Smooth muscle cell (in vitro differentiated cells): Measurements from ENCODE around the gene PDE8B. TPM values are rescaled to one million over a fixed set of nuclear protein-coding genes. Genes with fewer than 3 reads are reported as not detected.

ENCODE experiments used
- DNase-seq: peaks from one replicate; lab custom pipeline; 2025; ENCODE audit not compliant: unreplicated experiment; lab: John Stamatoyannopoulos, UW
- H2AFZ ChIP-seq: fragments of 200-600 bp; sonication (generic); 2 replicates; pipeline ENCODE4 v1.6.0; 2016; ENCODE audit warnings: antibody characterized with exemption, low read depth, mild to moderate bottlenecking
- H3F3A ChIP-seq: fragments of 200-600 bp; sonication (generic); 2 replicates; pipeline ENCODE4 v1.6.0; 2017; ENCODE audit warnings: antibody characterized with exemption, low read depth
- H3K27ac ChIP-seq: fragments of 200-600 bp; sonication (generic); 2 replicates; pipeline ENCODE4 v1.5.1; 2016; ENCODE audit warnings: low read depth, mild to moderate bottlenecking
- H3K27me3 ChIP-seq: fragments of 200-600 bp; sonication (generic); 2 replicates; pipeline ENCODE4 v1.6.1; 2016; ENCODE audit warnings: low read depth, mild to moderate bottlenecking
- H3K36me3 ChIP-seq: fragments of 200-600 bp; sonication (generic); 2 replicates; pipeline ENCODE4 v1.5.1; 2016; ENCODE audit warnings: low read depth
- H3K4me1 ChIP-seq: fragments of 200-600 bp; sonication (generic); 2 replicates; pipeline ENCODE4 v1.5.1; 2016; ENCODE audit warnings: low read depth
- H3K4me2 ChIP-seq: fragments of 200-600 bp; sonication (generic); 2 replicates; pipeline ENCODE4 v1.6.0; 2016; ENCODE audit warnings: mild to moderate bottlenecking
- H3K4me3 ChIP-seq: fragments of 200-600 bp; sonication (generic); 2 replicates; pipeline ENCODE4 v1.5.1; 2016; ENCODE audit warnings: mild to moderate bottlenecking
- H3K79me2 ChIP-seq: fragments of 200-600 bp; sonication (generic); 2 replicates; pipeline ENCODE4 v1.6.0; 2016; ENCODE audit warnings: low read depth, mild to moderate bottlenecking
- H3K9ac ChIP-seq: fragments of 200-600 bp; sonication (generic); 2 replicates; pipeline ENCODE4 v1.6.0; 2016; ENCODE audit warnings: low read depth
- H3K9me3 ChIP-seq: fragments of 200-600 bp; sonication (generic); replicated peaks from 2 replicates; pipeline ENCODE4 v1.5.1; 2016; ENCODE audit warnings: low read depth
- H4K20me1 ChIP-seq: fragments of 200-600 bp; sonication (generic); 2 replicates; pipeline ENCODE4 v1.6.0; 2016; ENCODE audit warnings: low read depth
- WGBS: methylation state at CpG from one replicate; pipeline ENCODE4 v1.1.7; 2016; ENCODE audit warnings: low lambda C conversion rate; 5-methylcytosine and 5-hydroxymethylcytosine counted together
- polyA plus RNA-seq: library from polyadenylated mRNA; unstranded; fragments of >200 nt; fragmentation: Nextera tagmentation; extraction: Ambion mirVana; gene quantifications from 2 replicates; pipeline ENCODE4 v1.2.1, GENCODE V29; 2016
- total RNA-seq: library from RNA; depleted of rRNA; stranded (reverse); fragments of >200 nt; gene quantifications from 2 replicates; pipeline ENCODE4 v1.2.3, GENCODE V29; 2014
- TF ChIP-seq, protein P1 (sequence below): fragments of 200-600 bp; sonication (generic); IDR thresholded peaks from 2 replicates; pipeline ENCODE4 v1.5.1; 2017; ENCODE audit warnings: borderline replicate concordance, mild to moderate bottlenecking, antibody characterized with exemption; ENCODE audit not compliant: insufficient read depth, poor library complexity, severe bottlenecking

Gene PDE8B
- total and polyA plus RNA-seq, 2 experiments from 2014 or later = 0.13 to 0.18 TPM

GRCh38 chr5:77292026-77292757 lies 81.7 kb downstream of the PDE8B start:
- Histone ChIP-seq H3K4me2 (peak overlapping the region; percentile 3), H3K79me2 (no peaks in the 10 kb centered on the region), H3K9me3 (no peaks in the 10 kb centered on the region), H3F3A (no peaks in the 10 kb centered on the region), H4K20me1 (no peaks in the 10 kb centered on the region), H3K9ac (no peak overlapping the region), H3K36me3 (no peaks in the 10 kb centered on the region), H3K27ac (peak overlapping the region; percentile 18), H3K4me1 (no peaks in the 10 kb centered on the region), H3K27me3 (no peaks in the 10 kb centered on the region), H2AFZ (no peak overlapping the region), H3K4me3 (no peak overlapping the region)
- no peak for DNase-seq
- WGBS = 71% methylated on average over 3 of the region's 3 CpGs
- TF ChIP-seq, protein P1, sequence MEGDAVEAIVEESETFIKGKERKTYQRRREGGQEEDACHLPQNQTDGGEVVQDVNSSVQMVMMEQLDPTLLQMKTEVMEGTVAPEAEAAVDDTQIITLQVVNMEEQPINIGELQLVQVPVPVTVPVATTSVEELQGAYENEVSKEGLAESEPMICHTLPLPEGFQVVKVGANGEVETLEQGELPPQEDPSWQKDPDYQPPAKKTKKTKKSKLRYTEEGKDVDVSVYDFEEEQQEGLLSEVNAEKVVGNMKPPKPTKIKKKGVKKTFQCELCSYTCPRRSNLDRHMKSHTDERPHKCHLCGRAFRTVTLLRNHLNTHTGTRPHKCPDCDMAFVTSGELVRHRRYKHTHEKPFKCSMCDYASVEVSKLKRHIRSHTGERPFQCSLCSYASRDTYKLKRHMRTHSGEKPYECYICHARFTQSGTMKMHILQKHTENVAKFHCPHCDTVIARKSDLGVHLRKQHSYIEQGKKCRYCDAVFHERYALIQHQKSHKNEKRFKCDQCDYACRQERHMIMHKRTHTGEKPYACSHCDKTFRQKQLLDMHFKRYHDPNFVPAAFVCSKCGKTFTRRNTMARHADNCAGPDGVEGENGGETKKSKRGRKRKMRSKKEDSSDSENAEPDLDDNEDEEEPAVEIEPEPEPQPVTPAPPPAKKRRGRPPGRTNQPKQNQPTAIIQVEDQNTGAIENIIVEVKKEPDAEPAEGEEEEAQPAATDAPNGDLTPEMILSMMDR = no peak

DNA sequence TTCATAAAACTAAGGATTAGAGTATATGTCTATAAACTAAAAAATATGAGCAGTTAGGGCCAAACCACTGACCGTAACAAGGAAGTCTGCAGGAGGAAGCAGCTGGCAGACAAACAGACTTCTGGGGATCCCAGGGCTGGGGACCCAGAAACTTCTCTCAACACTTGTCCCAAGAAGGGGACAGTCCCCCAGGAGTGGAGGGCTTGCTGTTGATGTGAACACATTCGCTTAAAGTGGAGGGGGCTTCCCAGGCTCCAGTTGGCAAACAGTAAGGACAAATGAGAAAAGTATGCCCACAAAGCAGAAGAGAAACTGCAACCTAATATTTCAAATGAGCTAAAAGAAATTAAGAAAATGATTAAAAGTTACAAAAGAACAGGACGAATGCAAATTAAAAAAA lies 83.7 kb downstream of the PDE8B start:
- WGBS = 67% methylated on average over 3 of the region's 3 CpGs
- TF ChIP-seq, protein P1 = no peak
- Histone ChIP-seq H3K9me3 (no peaks in the 10 kb centered on the region), H3K27me3 (no peaks in the 10 kb centered on the region), H3K9ac (no peak overlapping the region), H3K27ac (no peak overlapping the region), H2AFZ (no peak overlapping the region), H3K4me1 (no peaks in the 10 kb centered on the region), H3K4me2 (no peak overlapping the region), H4K20me1 (no peaks in the 10 kb centered on the region), H3F3A (no peaks in the 10 kb centered on the region), H3K4me3 (no peak overlapping the region), H3K36me3 (no peaks in the 10 kb centered on the region), H3K79me2 (no peaks in the 10 kb centered on the region)
- no peak for DNase-seq

DNA sequence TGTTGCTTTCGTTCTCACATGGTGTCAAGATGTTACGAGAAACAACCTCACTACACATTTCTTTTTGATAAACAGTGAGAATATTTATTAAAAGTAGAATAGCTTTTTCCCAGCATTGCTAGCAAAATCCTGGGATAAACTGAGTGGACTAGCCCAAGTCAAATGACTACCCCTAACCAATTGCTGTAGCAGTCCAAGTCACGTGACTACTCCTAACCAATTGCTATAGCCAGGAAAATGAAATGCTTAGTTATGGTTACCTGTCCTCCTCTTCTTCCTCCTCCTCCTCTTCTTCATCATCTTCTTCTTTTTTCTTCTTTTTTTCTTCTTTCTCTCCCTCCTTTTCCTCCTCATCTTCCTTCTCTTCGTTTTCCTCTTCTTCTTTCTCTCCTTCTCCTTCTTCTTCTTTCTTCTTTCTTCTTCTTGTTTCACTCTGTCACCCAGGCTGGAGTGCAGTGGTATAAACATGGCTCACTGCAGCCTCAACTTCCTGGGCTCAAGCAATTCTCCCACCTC lies 85.4 kb downstream of the PDE8B start:
- H3K36me3 ChIP-seq = no peaks in the 10 kb centered on the region
- H3K27me3 ChIP-seq = no peaks in the 10 kb centered on the region
- no peaks in the 10 kb centered on the region for H3F3A ChIP-seq
- no peaks in the 10 kb centered on the region for H4K20me1 ChIP-seq
- TF ChIP-seq, protein P1 = no peak
- H3K4me2 ChIP-seq = no peak overlapping the region
- H3K4me3 ChIP-seq = no peak overlapping the region
- no peaks in the 10 kb centered on the region for H3K9me3 ChIP-seq
- no peak overlapping the region for H3K9ac ChIP-seq
- H2AFZ ChIP-seq = no peak overlapping the region
- H3K4me1 ChIP-seq = no peaks in the 10 kb centered on the region
- no peak for DNase-seq
- 94% methylated on average over 4 of the region's 4 CpGs for WGBS
- H3K79me2 ChIP-seq = no peaks in the 10 kb centered on the region
- no peak overlapping the region for H3K27ac ChIP-seq

- Histone ChIP-seq H3K36me3 (no peaks in the 10 kb centered on the region), H3K4me1 (peaks cover 3% of the 10 kb centered on the region), H3K4me2 (no peak overlapping the region), H3F3A (no peaks in the 10 kb centered on the region), H3K27me3 (no peaks in the 10 kb centered on the region), H3K4me3 (no peak overlapping the region), H3K9ac (no peak overlapping the region), H3K79me2 (no peaks in the 10 kb centered on the region), H4K20me1 (no peaks in the 10 kb centered on the region), H3K27ac (no peak overlapping the region), H2AFZ (no peak overlapping the region), H3K9me3 (no peaks in the 10 kb centered on the region)
- no peak for DNase-seq
- 95% methylated on average over 3 of the region's 3 CpGs for WGBS
- TF ChIP-seq, protein P1 = no peak
Measured at GRCh38 chr5:77298146-77298545, 87.7 kb downstream of the PDE8B start.
